Smooth muscle cell (in vitro differentiated cells): Measurements from ENCODE around the gene PCNX3. TPM values are rescaled to one million over a fixed set of nuclear protein-coding genes. Genes with fewer than 3 reads are reported as not detected.

Experiments
- DNase-seq: peaks from one replicate; lab custom pipeline; 2025; ENCODE audit not compliant: unreplicated experiment; lab: John Stamatoyannopoulos, UW
- H2AFZ ChIP-seq: fragments of 200-600 bp; sonication (generic); 2 replicates; pipeline ENCODE4 v1.6.0; 2016; ENCODE audit warnings: antibody characterized with exemption, low read depth, mild to moderate bottlenecking
- H3F3A ChIP-seq: fragments of 200-600 bp; sonication (generic); 2 replicates; pipeline ENCODE4 v1.6.0; 2017; ENCODE audit warnings: antibody characterized with exemption, low read depth
- H3K27ac ChIP-seq: fragments of 200-600 bp; sonication (generic); 2 replicates; pipeline ENCODE4 v1.5.1; 2016; ENCODE audit warnings: low read depth, mild to moderate bottlenecking
- H3K27me3 ChIP-seq: fragments of 200-600 bp; sonication (generic); 2 replicates; pipeline ENCODE4 v1.6.1; 2016; ENCODE audit warnings: low read depth, mild to moderate bottlenecking
- H3K36me3 ChIP-seq: fragments of 200-600 bp; sonication (generic); 2 replicates; pipeline ENCODE4 v1.5.1; 2016; ENCODE audit warnings: low read depth
- H3K4me1 ChIP-seq: fragments of 200-600 bp; sonication (generic); 2 replicates; pipeline ENCODE4 v1.5.1; 2016; ENCODE audit warnings: low read depth
- H3K4me2 ChIP-seq: fragments of 200-600 bp; sonication (generic); 2 replicates; pipeline ENCODE4 v1.6.0; 2016; ENCODE audit warnings: mild to moderate bottlenecking
- H3K4me3 ChIP-seq: fragments of 200-600 bp; sonication (generic); 2 replicates; pipeline ENCODE4 v1.5.1; 2016; ENCODE audit warnings: mild to moderate bottlenecking
- H3K79me2 ChIP-seq: fragments of 200-600 bp; sonication (generic); 2 replicates; pipeline ENCODE4 v1.6.0; 2016; ENCODE audit warnings: low read depth, mild to moderate bottlenecking
- H3K9ac ChIP-seq: fragments of 200-600 bp; sonication (generic); 2 replicates; pipeline ENCODE4 v1.6.0; 2016; ENCODE audit warnings: low read depth
- H3K9me3 ChIP-seq: fragments of 200-600 bp; sonication (generic); replicated peaks from 2 replicates; pipeline ENCODE4 v1.5.1; 2016; ENCODE audit warnings: low read depth
- H4K20me1 ChIP-seq: fragments of 200-600 bp; sonication (generic); 2 replicates; pipeline ENCODE4 v1.6.0; 2016; ENCODE audit warnings: low read depth
- WGBS: methylation state at CpG from one replicate; pipeline ENCODE4 v1.1.7; 2016; ENCODE audit warnings: low lambda C conversion rate; 5-methylcytosine and 5-hydroxymethylcytosine counted together
- polyA plus RNA-seq: library from polyadenylated mRNA; unstranded; fragments of >200 nt; fragmentation: Nextera tagmentation; extraction: Ambion mirVana; gene quantifications from 2 replicates; pipeline ENCODE4 v1.2.1, GENCODE V29; 2016
- total RNA-seq: library from RNA; depleted of rRNA; stranded (reverse); fragments of >200 nt; gene quantifications from 2 replicates; pipeline ENCODE4 v1.2.3, GENCODE V29; 2014
- TF ChIP-seq, protein P1 (sequence below): fragments of 200-600 bp; sonication (generic); IDR thresholded peaks from 2 replicates; pipeline ENCODE4 v1.5.1; 2017; ENCODE audit warnings: borderline replicate concordance, mild to moderate bottlenecking, antibody characterized with exemption; ENCODE audit not compliant: insufficient read depth, poor library complexity, severe bottlenecking

Gene PCNX3
- total and polyA plus RNA-seq, 2 experiments from 2014 or later, result 17.5 to 18.3 TPM

DNA sequence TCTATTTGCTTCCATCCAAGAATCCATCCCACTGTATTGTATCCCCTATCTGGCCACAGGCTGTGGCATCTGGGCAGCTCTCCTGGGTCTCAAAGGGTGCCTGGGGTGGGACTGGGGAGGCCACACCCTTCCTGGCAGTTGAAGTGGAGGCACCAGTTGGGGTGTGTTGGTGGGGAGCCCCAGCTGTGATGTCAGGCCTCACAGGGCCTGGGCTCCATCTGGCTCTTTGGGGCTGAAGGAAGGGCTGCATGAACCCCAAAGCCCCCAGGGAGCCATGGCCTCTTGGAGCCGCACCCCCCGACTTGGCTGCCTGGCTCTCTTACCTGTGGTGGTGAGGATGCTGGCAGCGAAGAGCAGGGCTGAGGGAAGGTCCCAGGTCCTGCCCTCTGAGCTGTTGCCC lies 20.4 kb upstream of the PCNX3 start:
- WGBS, result 95% methylated on average over 3 of the region's 3 CpGs
- TF ChIP-seq, protein P1, sequence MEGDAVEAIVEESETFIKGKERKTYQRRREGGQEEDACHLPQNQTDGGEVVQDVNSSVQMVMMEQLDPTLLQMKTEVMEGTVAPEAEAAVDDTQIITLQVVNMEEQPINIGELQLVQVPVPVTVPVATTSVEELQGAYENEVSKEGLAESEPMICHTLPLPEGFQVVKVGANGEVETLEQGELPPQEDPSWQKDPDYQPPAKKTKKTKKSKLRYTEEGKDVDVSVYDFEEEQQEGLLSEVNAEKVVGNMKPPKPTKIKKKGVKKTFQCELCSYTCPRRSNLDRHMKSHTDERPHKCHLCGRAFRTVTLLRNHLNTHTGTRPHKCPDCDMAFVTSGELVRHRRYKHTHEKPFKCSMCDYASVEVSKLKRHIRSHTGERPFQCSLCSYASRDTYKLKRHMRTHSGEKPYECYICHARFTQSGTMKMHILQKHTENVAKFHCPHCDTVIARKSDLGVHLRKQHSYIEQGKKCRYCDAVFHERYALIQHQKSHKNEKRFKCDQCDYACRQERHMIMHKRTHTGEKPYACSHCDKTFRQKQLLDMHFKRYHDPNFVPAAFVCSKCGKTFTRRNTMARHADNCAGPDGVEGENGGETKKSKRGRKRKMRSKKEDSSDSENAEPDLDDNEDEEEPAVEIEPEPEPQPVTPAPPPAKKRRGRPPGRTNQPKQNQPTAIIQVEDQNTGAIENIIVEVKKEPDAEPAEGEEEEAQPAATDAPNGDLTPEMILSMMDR, result no peak
- Histone ChIP-seq H3K79me2 (no peaks in the 10 kb centered on the region), H2AFZ (no peak overlapping the region), H3K36me3 (no peaks in the 10 kb centered on the region), H3K27me3 (no peaks in the 10 kb centered on the region), H3K4me1 (peaks cover 16% of the 10 kb centered on the region), H3F3A (peaks cover 5% of the 10 kb centered on the region), H3K4me2 (no peak overlapping the region), H3K27ac (no peak overlapping the region), H3K9me3 (no peaks in the 10 kb centered on the region), H3K4me3 (no peak overlapping the region), H3K9ac (no peak overlapping the region), H4K20me1 (no peaks in the 10 kb centered on the region)
- no peak for DNase-seq

GRCh38 chr11:65595543-65596281 lies 19.9 kb upstream of the PCNX3 start, which contains the start of gene KCNK7:
Gene KCNK7, minus strand, starts transcription at chr11:65595800. Its CDS starts 28 bp downstream, at chr11:65595772.
- H3F3A ChIP-seq, result peaks cover 5% of the 10 kb centered on the region
- H4K20me1 ChIP-seq, result no peaks in the 10 kb centered on the region
- WGBS, result 82% methylated on average over 12 of the region's 12 CpGs
- no peaks in the 10 kb centered on the region for H3K79me2 ChIP-seq
- DNase-seq, result no peak
- H3K27me3 ChIP-seq, result no peaks in the 10 kb centered on the region
- no peak within 1 kb of the TSS for H3K4me2 ChIP-seq
- TF ChIP-seq, protein P1, result no peak
- no peak within 1 kb of the TSS for H3K27ac ChIP-seq
- H3K9me3 ChIP-seq, result no peaks in the 10 kb centered on the region
- H3K4me1 ChIP-seq, result peaks cover 16% of the 10 kb centered on the region
- H2AFZ ChIP-seq, result no peak within 1 kb of the TSS
- no peak within 1 kb of the TSS for H3K9ac ChIP-seq
- H3K36me3 ChIP-seq, result no peaks in the 10 kb centered on the region
- H3K4me3 ChIP-seq, result no peak within 1 kb of the TSS

DNA sequence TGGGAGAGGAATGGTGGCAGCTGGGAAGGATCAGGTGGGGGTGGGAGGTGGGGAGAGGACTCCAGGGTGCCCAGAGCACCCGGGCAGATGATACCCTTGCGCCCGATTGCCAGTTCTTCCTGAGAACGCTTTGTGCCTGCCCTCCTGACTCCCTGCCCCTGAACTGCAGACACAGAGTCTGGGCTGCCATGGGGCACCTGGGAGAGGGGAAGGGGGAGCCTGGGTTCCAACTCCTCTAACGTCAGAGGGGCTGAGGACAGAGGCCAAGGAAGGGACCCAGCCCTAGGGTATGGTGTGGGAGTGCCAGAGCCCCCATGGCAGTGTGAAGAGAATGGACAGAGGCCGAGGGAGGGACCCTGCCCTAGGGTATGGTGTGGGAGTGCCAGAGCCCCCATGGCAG lies 19.1 kb upstream of the PCNX3 start:
- 68% methylated on average over 3 of the region's 6 CpGs for WGBS
- TF ChIP-seq, protein P1, result no peak

DNA sequence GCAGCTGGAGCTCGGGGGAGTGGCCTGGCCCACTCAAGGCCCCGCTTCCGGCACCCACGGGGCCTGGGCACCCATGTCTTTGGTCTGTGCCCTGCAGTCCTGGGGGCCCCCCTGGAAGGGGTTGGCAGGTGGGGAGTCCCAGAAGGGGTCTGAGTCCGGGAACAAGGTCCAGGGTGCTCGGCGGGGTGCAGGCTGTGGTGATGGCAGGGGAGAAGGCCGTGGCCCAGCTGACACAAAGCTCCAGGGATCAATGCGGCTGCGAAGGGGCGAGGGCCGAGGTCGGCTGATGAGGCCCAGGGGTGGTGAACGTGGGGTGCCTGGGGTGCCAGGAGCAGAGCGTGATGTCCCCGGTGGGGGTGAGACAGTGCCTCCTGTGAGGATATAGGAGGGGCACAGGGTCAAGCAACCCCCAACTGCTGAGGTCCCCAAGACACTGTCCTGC lies 17.3 kb upstream of the PCNX3 start:
- H3K36me3 ChIP-seq, result no peaks in the 10 kb centered on the region
- H4K20me1 ChIP-seq, result no peaks in the 10 kb centered on the region
- H3K79me2 ChIP-seq, result no peaks in the 10 kb centered on the region
- H3K9ac ChIP-seq, result no peak overlapping the region
- H3K9me3 ChIP-seq, result no peaks in the 10 kb centered on the region
- no peak overlapping the region for H3K4me3 ChIP-seq
- DNase-seq, result no peak
- WGBS, result 94% methylated on average over 15 of the region's 16 CpGs
- TF ChIP-seq, protein P1, result no peak
- no peak overlapping the region for H2AFZ ChIP-seq
- no peak overlapping the region for H3K27ac ChIP-seq
- no peak overlapping the region for H3K4me2 ChIP-seq
- no peaks in the 10 kb centered on the region for H3K27me3 ChIP-seq
- no peaks in the 10 kb centered on the region for H3F3A ChIP-seq
- H3K4me1 ChIP-seq, result no peaks in the 10 kb centered on the region

More for the DNA sequence above, 19.1 kb upstream of the PCNX3 start:
- Histone ChIP-seq H3K9me3 (no peaks in the 10 kb centered on the region), H3K4me3 (no peak overlapping the region), H3K27me3 (no peaks in the 10 kb centered on the region), H3K27ac (no peak overlapping the region), H3F3A (no peaks in the 10 kb centered on the region), H3K9ac (no peak overlapping the region), H4K20me1 (no peaks in the 10 kb centered on the region), H3K4me2 (no peak overlapping the region), H3K4me1 (peaks cover 11% of the 10 kb centered on the region), H3K79me2 (no peaks in the 10 kb centered on the region), H2AFZ (no peak overlapping the region), H3K36me3 (no peaks in the 10 kb centered on the region)
- no peak for DNase-seq
